ENCODE measurements around the gene MPHOSPH8. TPM values are rescaled to one million over a fixed set of nuclear protein-coding genes. Genes with fewer than 3 reads are reported as not detected.

The MPHOSPH8 gene
- total RNA-seq, 1 donor from 2014 or later = 19.2 TPM

DNA sequence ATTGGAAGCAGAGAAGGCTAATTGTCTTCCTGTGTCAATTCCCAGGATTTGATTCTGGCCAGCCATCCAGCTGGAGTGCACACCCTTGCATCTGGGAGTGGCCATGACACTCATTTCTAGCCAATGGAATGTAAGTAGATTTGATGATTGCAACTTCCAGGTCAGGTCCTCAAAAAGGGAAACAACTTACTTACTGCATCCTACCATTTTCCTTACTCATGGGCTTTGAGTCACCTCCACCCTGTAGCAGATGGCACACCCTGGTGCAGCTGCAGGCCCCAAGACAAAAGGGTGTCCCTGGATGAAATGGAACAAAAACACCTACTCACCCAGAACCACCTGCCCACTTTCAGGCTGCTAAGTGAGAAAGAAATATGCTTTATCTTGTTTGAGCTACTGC is 27.3 kb upstream of the MPHOSPH8 start:
- peaks cover 3% of the 10 kb centered on the region for H3K36me3 Mint-ChIP-seq (ENCODE audit: low read depth, unreplicated experiment)
- peaks cover 16% of the 10 kb centered on the region for H3K9me3 Mint-ChIP-seq (ENCODE audit: unreplicated experiment)
- no peak for TF ChIP-seq CTCF (IDR thresholded peaks at IDR 0.05; ENCODE audit: unreplicated experiment)
- peaks cover 6% of the 10 kb centered on the region for H3K27me3 Mint-ChIP-seq (ENCODE audit: unreplicated experiment)
- H3K27ac Mint-ChIP-seq (ENCODE audit: unreplicated experiment) = no peak overlapping the region
- no peak for DNase-seq (ENCODE audit: low spot score)
- H3K4me1 Mint-ChIP-seq (ENCODE audit: unreplicated experiment) = no peaks in the 10 kb centered on the region
- H3K4me3 Mint-ChIP-seq (ENCODE audit: unreplicated experiment) = no peak overlapping the region

GRCh38 chr13:19606737-19607136 is 26.7 kb upstream of the MPHOSPH8 start:
- no peak for DNase-seq (ENCODE audit: low spot score)
- Mint-ChIP-seq H3K27ac (ENCODE audit: unreplicated experiment) (no peak overlapping the region), H3K9me3 (ENCODE audit: unreplicated experiment) (peaks cover 16% of the 10 kb centered on the region), H3K4me3 (ENCODE audit: unreplicated experiment) (no peak overlapping the region), H3K36me3 (ENCODE audit: low read depth, unreplicated experiment) (peaks cover 3% of the 10 kb centered on the region), H3K27me3 (ENCODE audit: unreplicated experiment) (peaks cover 6% of the 10 kb centered on the region), H3K4me1 (ENCODE audit: unreplicated experiment) (no peaks in the 10 kb centered on the region)
- TF ChIP-seq CTCF (IDR thresholded peaks at IDR 0.05; ENCODE audit: unreplicated experiment) = no peak

- no peaks in the 10 kb centered on the region for H3K4me1 Mint-ChIP-seq (ENCODE audit: unreplicated experiment)
- peaks cover 16% of the 10 kb centered on the region for H3K9me3 Mint-ChIP-seq (ENCODE audit: unreplicated experiment)
- peaks cover 4% of the 10 kb centered on the region for H3K27me3 Mint-ChIP-seq (ENCODE audit: unreplicated experiment)
- H3K36me3 Mint-ChIP-seq (ENCODE audit: low read depth, unreplicated experiment) = peaks cover 3% of the 10 kb centered on the region
- H3K4me3 Mint-ChIP-seq (ENCODE audit: unreplicated experiment) = no peak overlapping the region
- TF ChIP-seq CTCF (IDR thresholded peaks at IDR 0.05; ENCODE audit: unreplicated experiment) = no peak
- H3K27ac Mint-ChIP-seq (ENCODE audit: unreplicated experiment) = no peak overlapping the region
- DNase-seq (ENCODE audit: low spot score) = no peak
These were observed 25.9 kb upstream of the MPHOSPH8 start for GRCh38 chr13:19607523-19608078.

GRCh38 chr13:19618977-19619376 is 14.5 kb upstream of the MPHOSPH8 start:
- TF ChIP-seq CTCF (IDR thresholded peaks at IDR 0.05; ENCODE audit: unreplicated experiment) = peak; percentile 51
- H3K36me3 Mint-ChIP-seq (ENCODE audit: low read depth, unreplicated experiment) = peaks cover 8% of the 10 kb centered on the region
- H3K27ac Mint-ChIP-seq (ENCODE audit: unreplicated experiment) = no peak overlapping the region
- H3K4me3 Mint-ChIP-seq (ENCODE audit: unreplicated experiment) = no peak overlapping the region
- H3K27me3 Mint-ChIP-seq (ENCODE audit: unreplicated experiment) = peaks cover 10% of the 10 kb centered on the region
- DNase-seq (ENCODE audit: low spot score) = peak; percentile 31
- H3K9me3 Mint-ChIP-seq (ENCODE audit: unreplicated experiment) = peaks cover 14% of the 10 kb centered on the region
- H3K4me1 Mint-ChIP-seq (ENCODE audit: unreplicated experiment) = no peaks in the 10 kb centered on the region

DNA sequence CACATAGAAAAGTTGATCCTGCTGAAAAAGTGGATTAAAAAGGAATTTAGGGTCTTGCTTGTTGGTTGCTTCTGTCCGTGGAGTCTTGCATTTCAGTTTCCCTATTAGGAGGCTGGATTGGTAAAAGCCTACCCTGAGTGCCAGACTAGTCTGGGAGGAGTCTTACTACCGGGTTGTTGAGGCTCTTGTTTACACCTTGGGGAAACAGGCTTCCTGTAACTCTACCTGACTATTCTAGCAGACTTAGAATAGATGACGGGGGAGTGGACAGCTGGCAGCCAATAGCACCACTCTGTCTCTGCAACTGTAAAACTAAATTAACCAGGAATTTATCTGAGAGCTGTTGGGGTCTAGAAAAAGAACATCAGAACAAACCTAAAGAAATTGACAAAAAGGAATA is 11.3 kb upstream of the MPHOSPH8 start:
- no peak overlapping the region for H3K4me3 Mint-ChIP-seq (ENCODE audit: unreplicated experiment)
- TF ChIP-seq CTCF (IDR thresholded peaks at IDR 0.05; ENCODE audit: unreplicated experiment) = no peak
- peaks cover 10% of the 10 kb centered on the region for H3K27me3 Mint-ChIP-seq (ENCODE audit: unreplicated experiment)
- peaks cover 14% of the 10 kb centered on the region for H3K9me3 Mint-ChIP-seq (ENCODE audit: unreplicated experiment)
- H3K36me3 Mint-ChIP-seq (ENCODE audit: low read depth, unreplicated experiment) = peaks cover 6% of the 10 kb centered on the region
- peaks cover 2% of the 10 kb centered on the region for H3K4me1 Mint-ChIP-seq (ENCODE audit: unreplicated experiment)
- no peak for DNase-seq (ENCODE audit: low spot score)
- no peak overlapping the region for H3K27ac Mint-ChIP-seq (ENCODE audit: unreplicated experiment)

All from endothelial cell (in vitro differentiated cells).